Stromal cell of bone marrow (primary cell): ENCODE measurements around the gene PDCD2.
"Not testable (repeated sequence)": the region's sequence is repeated elsewhere in the genome, so short reads cannot be mapped to it uniquely, and the experiment has no call there.

Experiments used
- DNase-seq: peaks from one replicate; pipeline ENCODE4 v3.0.0-alpha.2; 2012; ENCODE audit warnings: low read depth

The PDCD2 gene

DNA sequence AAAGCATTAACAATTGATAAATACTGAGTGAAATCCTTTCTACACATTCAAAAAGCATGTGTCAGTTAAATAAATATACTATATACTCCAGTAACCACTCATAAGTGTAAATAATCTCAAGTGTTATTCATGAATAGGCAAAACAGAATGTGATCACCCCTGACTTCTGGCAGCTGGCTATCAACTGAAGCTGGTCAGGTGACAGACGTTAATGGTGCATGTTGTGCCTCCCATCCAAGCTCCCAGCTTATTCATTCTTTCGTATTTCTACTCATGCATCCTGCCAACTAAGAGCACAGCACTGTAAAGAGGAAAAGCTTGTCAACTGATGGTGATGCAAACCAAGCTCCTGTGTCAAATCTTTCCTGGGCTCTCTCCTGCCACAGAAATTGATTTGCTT lies 39.0 kb downstream of the PDCD2 start:
- DNase-seq, result no peak

DNA sequence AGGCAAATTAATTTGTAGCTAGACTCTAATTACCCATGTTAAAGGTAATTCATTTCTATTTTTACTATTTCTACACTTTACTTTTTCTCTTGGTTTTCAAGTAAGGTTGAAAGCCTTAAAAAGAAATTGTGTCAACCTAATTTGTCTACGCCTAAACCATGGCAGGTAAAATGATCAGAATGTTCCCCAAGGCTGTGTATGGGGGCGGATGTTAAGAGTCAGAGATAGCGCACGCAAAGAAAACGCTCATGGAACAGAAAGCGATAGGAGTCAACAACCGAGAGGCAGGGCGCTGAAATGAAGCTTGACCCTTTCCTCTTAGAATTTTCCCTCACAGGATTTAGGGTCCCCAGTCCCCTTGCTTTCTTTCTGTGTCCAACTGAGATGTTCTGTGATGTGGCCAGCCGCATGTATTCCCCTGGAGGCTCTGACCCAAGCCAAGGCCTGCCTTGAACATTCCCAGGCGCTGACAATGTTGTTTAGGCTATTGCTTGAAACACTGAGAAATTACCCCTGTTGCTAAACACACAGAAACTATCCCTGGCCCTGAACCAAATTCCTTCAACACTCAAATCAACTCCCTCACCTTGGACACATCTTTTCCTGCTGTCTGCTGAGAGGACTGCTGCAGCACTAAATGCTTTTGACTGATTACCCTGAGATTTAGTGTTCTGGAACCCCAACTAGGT lies 42.3 kb downstream of the PDCD2 start:
- DNase-seq, result no peak

DNA sequence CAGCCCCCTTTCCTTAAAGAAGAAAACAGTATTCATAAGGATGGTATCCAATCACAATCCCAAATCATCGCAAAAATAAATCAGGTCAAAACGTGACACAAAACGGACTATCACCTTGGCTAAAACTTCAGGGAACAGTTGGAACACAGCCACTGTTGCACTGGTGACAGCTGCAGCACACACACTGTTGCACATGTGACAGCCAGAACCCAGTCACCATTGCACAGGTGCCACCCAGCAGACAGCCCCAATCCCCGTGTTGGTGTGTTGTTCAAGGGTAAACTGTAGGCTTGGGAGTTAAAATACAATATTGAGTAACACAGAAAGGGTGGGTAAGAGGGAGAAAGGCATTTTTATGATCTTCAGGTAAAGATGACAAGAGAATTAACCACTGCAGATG lies 47.1 kb downstream of the PDCD2 start:
- DNase-seq, result no peak

- no peak for DNase-seq
Observed at GRCh38 chr6:170536671-170537070, 47.8 kb downstream of the PDCD2 start.

GRCh38 chr6:170535004-170535403 lies 49.4 kb downstream of the PDCD2 start:
- no peak for DNase-seq

GRCh38 chr6:170533792-170534191 lies 50.6 kb downstream of the PDCD2 start:
- DNase-seq, result no peak

DNA sequence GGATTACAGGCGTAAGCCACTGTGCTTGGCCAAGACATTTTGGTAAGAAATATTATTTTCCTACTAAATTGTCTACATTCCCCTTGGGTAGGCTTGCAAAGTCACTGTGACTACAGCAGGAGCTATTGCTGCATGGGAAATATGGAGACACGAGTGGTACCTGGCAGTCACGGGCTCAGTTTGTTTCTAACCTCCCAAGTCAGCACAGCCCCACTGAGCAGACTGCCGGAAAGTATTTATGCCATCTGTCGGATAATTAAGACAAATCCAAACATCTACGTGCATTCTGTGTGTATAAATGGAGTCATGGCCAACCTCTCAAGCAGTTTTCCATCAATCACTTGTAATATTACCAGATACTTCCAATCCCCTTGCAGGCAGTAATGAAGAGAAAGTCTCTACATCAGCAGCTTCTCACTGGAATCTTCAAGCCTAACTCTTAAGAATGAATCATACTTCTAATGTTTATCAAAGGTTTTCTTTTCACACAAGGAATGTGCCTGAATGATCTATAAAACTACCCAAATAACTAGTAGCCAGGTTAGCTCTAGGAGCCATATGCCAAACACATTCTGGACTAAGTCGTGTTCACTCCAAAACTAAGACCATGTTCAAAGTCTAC lies 51.5 kb downstream of the PDCD2 start:
- DNase-seq, result no peak

DNA sequence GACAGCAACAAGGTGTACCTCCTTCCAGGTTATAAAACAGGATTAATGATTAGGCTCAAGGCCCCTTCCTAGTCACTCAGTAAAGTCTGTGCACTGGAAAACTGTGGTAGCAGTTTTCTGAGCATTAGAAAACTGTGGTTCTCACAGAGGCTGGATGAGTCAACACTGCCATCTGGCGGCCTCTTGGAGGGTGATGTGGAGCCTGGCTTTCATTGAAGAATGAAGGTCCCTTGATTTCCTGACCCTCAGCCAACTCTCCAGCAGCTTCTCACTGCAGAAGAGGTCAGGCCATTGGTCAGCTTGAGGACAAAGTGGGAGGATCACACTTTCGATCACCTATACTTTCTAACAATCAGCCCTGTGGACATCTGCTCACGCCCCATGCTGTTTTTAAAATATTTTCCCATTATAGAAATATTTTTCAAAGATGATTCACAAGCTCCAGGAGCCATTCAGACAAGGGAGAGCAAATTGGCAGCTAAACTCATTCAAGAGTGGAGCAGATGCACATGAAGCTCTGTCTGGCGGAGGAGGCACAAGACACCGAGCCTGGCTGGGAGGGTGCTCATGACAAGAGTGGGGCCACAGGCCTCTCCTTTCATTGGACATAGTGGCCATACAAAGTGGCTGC lies 54.5 kb downstream of the PDCD2 start:
- DNase-seq, result peak; percentile 65

- DNase-seq, result not testable (repeated sequence)
Observed at GRCh38 chr6:170527995-170528394, 56.4 kb downstream of the PDCD2 start.

GRCh38 chr6:170525795-170526194 lies 58.6 kb downstream of the PDCD2 start:
- DNase-seq, result no peak
